K562 (cell line): ENCODE results near the gene ZC3H6. TPM values are rescaled to one million over a fixed set of nuclear protein-coding genes. Genes with fewer than 3 reads are reported as not detected.
"Not testable (repeated sequence)": the region's sequence is repeated elsewhere in the genome, so short reads cannot be mapped to it uniquely, and the experiment has no call there.

Source experiments
- ATAC-seq: fragments of 200-7000 bp; cut with Tn5 transposase; 3 replicates; pipeline ENCODE4 v1.9.1; 2020; ENCODE audit warnings: moderate library complexity
- BruUV-seq: library from RNA; stranded (reverse); fragments of 400-500 nt; replicated peaks from 2 replicates; lab custom pipeline; 2021; lab: Mats Ljungman, UMichigan
- CTCF ChIA-PET: fragments of 300-600 bp; formaldehyde crosslinking; extraction: SDS; loops from one replicate; lab custom pipeline; 2021; ENCODE audit warnings: low intra/inter-chr PET ratio; lab: Yijun Ruan, JAX
- POLR2A ChIA-PET: fragments of 300-600, 350-650 bp; sonication (Branson Sonifier 250); formaldehyde crosslinking; extraction: SDS; loops from one replicate; lab custom pipeline; 2021; ENCODE audit warnings: antibody characterized with exemption, inconsistent platforms; lab: Yijun Ruan, JAX
- DNase-seq, 4 experiments: peaks; one replicate each; pipeline versions ENCODE4 v3.0.0 to v3.0.0-alpha.2; 2011 to 2018; ENCODE audit warnings: low spot score in 3 of 4, mixed read lengths in 3 of 4; ENCODE audit errors: extremely low read depth in 1 of 4
- FAIRE-seq: peaks from 2 replicates; lab custom pipeline; 2011; peaks lifted over from hg19 to GRCh38; lab: Jason Lieb, UNC
- H2AFZ ChIP-seq: 2 replicates; pipeline ENCODE4 v1.6.0; 2011; ENCODE audit warnings: low read depth, low read length, control low read depth, inconsistent platforms
- H3K27ac ChIP-seq: fragments of 200-600 bp; 3 replicates; pipeline ENCODE4 v1.8.0; 2011; ENCODE audit warnings: low read depth, mild to moderate bottlenecking, control low read depth, inconsistent platforms, low read length, moderate library complexity, mixed read lengths; ENCODE audit errors: extremely low read depth
- H3K27me3 ChIP-seq, 2 experiments: fragments of 300-600 bp in 1 of 2; 2 replicates in 1 of 2; 3 replicates in 1 of 2; pipeline versions ENCODE4 v1.6.0 to v1.8.0; 2011; ENCODE audit warnings: inconsistent platforms in 2 of 2, low read length in 2 of 2, mild to moderate bottlenecking in 1 of 2, mixed read lengths in 1 of 2, moderate library complexity in 1 of 2; ENCODE audit not compliant: control insufficient read depth in 2 of 2, insufficient read depth in 2 of 2
- H3K36me3 ChIP-seq: fragments of 300-600 bp; 3 replicates; pipeline ENCODE4 v1.8.0; 2011; ENCODE audit warnings: mild to moderate bottlenecking, low read length, inconsistent platforms; ENCODE audit not compliant: control insufficient read depth, insufficient read depth
- H3K4me1 ChIP-seq, 2 experiments: fragments of 200-600 bp in 1 of 2; replicated peaks in 1 of 2; 2 replicates in 1 of 2; 3 replicates in 1 of 2; pipeline versions ENCODE4 v1.5.1 to v1.8.0; 2011; ENCODE audit warnings: inconsistent platforms in 2 of 2, low read length in 2 of 2, mild to moderate bottlenecking in 1 of 2, mixed read lengths in 1 of 2, moderate library complexity in 1 of 2; ENCODE audit not compliant: control insufficient read depth in 2 of 2, insufficient read depth in 2 of 2
- H3K4me2 ChIP-seq: 2 replicates; pipeline ENCODE4 v1.6.1; 2011; ENCODE audit warnings: low read length, control low read depth, inconsistent platforms, mixed read lengths; ENCODE audit not compliant: insufficient read depth
- H3K4me3 ChIP-seq: fragments of 200-600 bp; sonication (generic), shearing (Covaris generic); 2 replicates; pipeline ENCODE4 v1.5.1; 2016; ENCODE audit warnings: control low read depth, inconsistent platforms
- H3K79me2 ChIP-seq: fragments of 200-600 bp; 3 replicates; pipeline ENCODE4 v1.8.0; 2011; ENCODE audit warnings: low read length, inconsistent platforms; ENCODE audit not compliant: control insufficient read depth, insufficient read depth
- H3K9ac ChIP-seq, 2 experiments: 2 replicates each; pipeline versions ENCODE4 v1.6.0 to v1.6.1; 2011; ENCODE audit warnings: low read depth in 2 of 2, low read length in 2 of 2, control low read depth in 1 of 2, inconsistent platforms in 1 of 2, mild to moderate bottlenecking in 1 of 2, mixed read lengths in 1 of 2; ENCODE audit not compliant: insufficient read depth in 1 of 2
- H3K9me1 ChIP-seq: one replicate; pipeline ENCODE4 v1.6.0; 2011; ENCODE audit warnings: inconsistent platforms, mild to moderate bottlenecking, low read length, moderate library complexity; ENCODE audit not compliant: control insufficient read depth, insufficient read depth
- H3K9me3 ChIP-seq: replicated peaks from 2 replicates; pipeline ENCODE4 v1.5.1; 2011; ENCODE audit warnings: low read depth, low read length, inconsistent platforms; ENCODE audit not compliant: control insufficient read depth, insufficient read depth
- H4K20me1 ChIP-seq: replicated peaks from 2 replicates; pipeline ENCODE4 v1.6.1; 2011; ENCODE audit warnings: low read length, inconsistent platforms, mixed read lengths; ENCODE audit not compliant: control insufficient read depth, insufficient read depth
- HDAC1 ChIP-seq, 2 experiments: fragments of 450-650 bp; IDR thresholded peaks; 2 replicates each; pipeline ENCODE4 v1.6.1; 2016 to 2017; ENCODE audit warnings: inconsistent platforms in 1 of 2, mild to moderate bottlenecking in 1 of 2, moderate library complexity in 1 of 2
- KDM1A ChIP-seq, 2 experiments: fragments of 450-650 bp; IDR thresholded peaks; 2 replicates each; pipeline ENCODE4 v1.6.1; 2016; ENCODE audit warnings: mild to moderate bottlenecking in 2 of 2
- WGBS: fragments of 100-300 bp; shearing (Covaris generic); methylation state at CpG from one replicate; pipeline ENCODE4 v1.1.6; 2016; ENCODE audit warnings: low coverage, mixed read lengths; ENCODE audit not compliant: insufficient coverage; ENCODE audit errors: missing lambda C conversion rate; 5-methylcytosine and 5-hydroxymethylcytosine counted together
- in situ Hi-C: fragments of 300-500 bp; cut with MboI; formaldehyde crosslinking; loops from 4 replicates; pipeline ENCODE4 v1.15.0; 2018; ENCODE audit warnings: inconsistent platforms, mixed read lengths
- intact Hi-C: fragments of 100-400 bp; cut with micrococcal nuclease; formaldehyde crosslinking; loops from 2 replicates; pipeline ENCODE4 v1.14.2; 2022
- polyA plus RNA-seq, 8 experiments: library from polyadenylated mRNA; depleted of rRNA in 4 of 8; stranded (reverse) in 5 of 8; unstranded in 3 of 8; fragments of >200 nt; fragmentation: Nextera tagmentation in 2 of 8; fragmentation: Illumina TruSeq in 1 of 8; extraction: Ambion mirVana in 2 of 8; extraction: Trizol in 1 of 8; gene quantifications; 2 replicates each; pipeline versions ENCODE4 v1.2.1 to v1.2.3, GENCODE V29; 2011 to 2014; ENCODE audit warnings: inconsistent platforms in 1 of 8, missing spikeins in 1 of 8
- total RNA-seq, 7 experiments: library from RNA; depleted of rRNA in 6 of 7; stranded (reverse); fragments of >200 nt in 6 of 7; fragmentation: Illumina TruSeq in 2 of 7; extraction: Trizol in 2 of 7; gene quantifications; 2 replicates each; pipeline versions ENCODE4 v1.2.1 to v1.2.3, GENCODE V29; 2011 to 2021; ENCODE audit warnings: low replicate concordance in 1 of 7

ZC3H6 gene
- total and polyA plus RNA-seq, 9 of the 15 experiments (the other 6 are each of a cell fraction or from before 2014, with no cell fraction given), result 0.45 to 1.9 (median 1.5) TPM

DNA sequence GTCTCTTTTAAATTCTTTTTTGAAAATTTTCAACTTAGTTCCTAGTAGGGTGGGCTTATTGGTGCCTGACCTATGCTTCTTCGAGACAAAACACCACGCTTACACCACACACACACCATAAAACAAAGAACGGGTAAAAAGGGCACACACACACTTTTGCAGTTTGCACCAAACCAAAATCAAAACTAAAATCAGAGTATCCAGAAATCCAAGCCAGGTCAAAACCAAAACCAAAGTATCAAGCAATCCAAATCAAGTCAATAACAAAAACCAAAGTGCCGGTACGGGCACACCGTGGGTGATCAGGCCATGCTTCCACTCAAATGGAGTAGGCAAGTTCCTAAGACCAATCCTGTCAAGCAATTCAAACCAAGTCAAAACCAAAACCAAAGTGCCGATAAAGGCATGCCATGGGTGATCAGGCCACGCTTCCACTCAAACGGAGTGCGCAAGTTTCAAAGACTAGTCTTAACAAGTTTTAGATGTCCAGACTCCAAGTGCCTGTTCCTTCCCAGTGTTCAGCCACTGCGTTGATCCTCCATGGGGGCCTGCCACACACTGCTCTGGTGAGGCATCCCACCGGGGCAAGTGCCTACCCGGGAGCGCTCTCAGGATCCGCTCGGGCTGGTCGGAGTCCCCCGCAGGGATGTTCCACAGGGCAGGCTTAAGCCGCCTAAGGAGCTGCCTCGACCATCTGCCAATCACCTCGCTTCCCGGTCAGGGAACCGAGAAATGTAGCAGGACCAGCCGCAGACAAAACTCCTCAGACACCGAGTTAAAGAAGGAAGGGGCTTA, 77.6 kb downstream of the ZC3H6 start:
- in situ Hi-C loops, FAIRE-seq, BruUV-seq: not testable (repeated sequence)

DNA sequence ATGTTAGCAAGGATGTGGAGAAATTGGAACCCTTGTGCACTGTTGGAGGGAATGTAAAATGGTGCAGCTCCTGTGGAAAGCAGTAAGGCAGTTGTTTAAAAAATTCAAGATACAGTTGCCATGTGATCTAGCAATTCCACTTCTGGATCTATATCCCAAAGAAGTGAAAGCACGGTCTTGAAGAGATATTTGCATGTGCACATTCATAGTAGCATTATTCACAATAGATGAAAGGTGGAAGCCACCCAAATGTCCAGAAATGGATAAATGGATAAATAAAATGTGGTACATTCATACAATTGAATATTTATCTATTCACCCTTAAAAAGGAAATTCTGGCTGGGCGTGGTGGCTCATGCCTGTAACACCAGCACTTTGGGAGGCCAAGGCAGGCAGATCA, 78.9 kb downstream of the ZC3H6 start:
- H3K4me3 ChIP-seq, H3K9ac ChIP-seq, H3K4me1 ChIP-seq, ATAC-seq, H2AFZ ChIP-seq, H4K20me1 ChIP-seq, FAIRE-seq, BruUV-seq, intact Hi-C loops, H3K27me3 ChIP-seq, DNase-seq, H3K4me2 ChIP-seq, H3K9me3 ChIP-seq, CTCF ChIA-PET, H3K36me3 ChIP-seq, H3K79me2 ChIP-seq, in situ Hi-C loops, POLR2A ChIA-PET, H3K9me1 ChIP-seq, H3K27ac ChIP-seq: not testable (repeated sequence)
- WGBS, result 36% methylated on average over 2 of the region's 2 CpGs

More for the DNA sequence above, 77.6 kb downstream of the ZC3H6 start:
- H3K9ac ChIP-seq, H3K36me3 ChIP-seq, CTCF ChIA-PET, H3K9me3 ChIP-seq, H3K4me1 ChIP-seq, H2AFZ ChIP-seq, H3K9me1 ChIP-seq, DNase-seq, H4K20me1 ChIP-seq, H3K4me3 ChIP-seq, H3K27me3 ChIP-seq, H3K27ac ChIP-seq, H3K79me2 ChIP-seq, POLR2A ChIA-PET, H3K4me2 ChIP-seq, ATAC-seq, intact Hi-C loops: not testable (repeated sequence)
- WGBS, result 81% methylated on average over 14 of the region's 25 CpGs
- TF ChIP-seq KDM1A (IDR thresholded peaks at IDR 0.05) (peak; percentile 57 to 64; a peak in 3 of 4 replicates), HDAC1 (IDR thresholded peaks at IDR 0.05) (peak in 1 of 2 experiments; percentile 24; a peak in 1 of 4 replicates)
